SH-SY5Y (cell line): ENCODE data around the gene NEK10.

ENCODE experiments used
- GATA2 ChIP-seq: IDR thresholded peaks from 2 replicates; pipeline ENCODE4 v1.6.1; 2011; ENCODE audit warnings: mild to moderate bottlenecking, low read depth, low read length
- GATA3 ChIP-seq: IDR thresholded peaks from 2 replicates; pipeline ENCODE4 v1.6.1; 2011; ENCODE audit warnings: low read depth, mild to moderate bottlenecking, low read length, moderate library complexity

DNA sequence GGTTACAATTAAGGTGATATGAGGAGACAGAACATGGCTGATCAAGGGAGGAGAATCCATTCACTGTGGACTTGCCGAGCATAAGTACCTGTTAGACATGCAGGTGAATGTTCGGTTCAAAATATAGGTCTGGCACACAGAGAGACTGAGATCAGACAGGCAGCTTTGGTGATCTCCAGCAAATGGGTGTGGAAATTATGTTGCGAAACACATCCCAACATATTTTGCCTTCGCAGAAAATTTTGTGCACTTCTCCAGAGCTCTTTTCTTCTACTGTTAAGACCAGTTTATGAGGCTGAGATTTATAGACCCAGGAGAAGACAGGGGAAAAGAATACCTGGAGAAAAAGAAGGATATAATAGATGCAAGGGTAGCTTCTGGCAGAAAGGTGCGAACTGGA is 183.2 kb downstream of the NEK10 start:
- no peak for TF ChIP-seq GATA2
- TF ChIP-seq GATA3 = no peak
